ENCODE results near the gene HEATR1. TPM values are rescaled to one million over a fixed set of nuclear protein-coding genes. Genes with fewer than 3 reads are reported as not detected.

HEATR1 gene
- total RNA-seq, 1 experiment from 2014 or later: 73.0 TPM

GRCh38 chr1:236552901-236553300 is 51.4 kb downstream of the HEATR1 start:
- no peak for ATAC-seq
- Mint-ChIP-seq H3K36me3 (peaks cover 78% of the 10 kb centered on the region), H3K27ac (no peak overlapping the region), H3K4me1 (0 out of 2 replicates have a peak, but pooled peaks cover under 1% of the 10 kb centered on the region), H3K27me3 (ENCODE audit: low read depth) (no peaks in the 10 kb centered on the region), H3K9me3 (no peaks in the 10 kb centered on the region), H3K4me3 (no peak overlapping the region)
- ChIA-PET CTCF (no interaction called here), POLR2A (no interaction called here)
- TF ChIP-seq, protein P1, sequence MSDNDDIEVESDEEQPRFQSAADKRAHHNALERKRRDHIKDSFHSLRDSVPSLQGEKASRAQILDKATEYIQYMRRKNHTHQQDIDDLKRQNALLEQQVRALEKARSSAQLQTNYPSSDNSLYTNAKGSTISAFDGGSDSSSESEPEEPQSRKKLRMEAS (CRISPR knock-in tag; IDR thresholded peaks at IDR 0.05): no peak
- no peak for TF ChIP-seq JUN (CRISPR knock-in tag; IDR thresholded peaks at IDR 0.05)
- no peak for TF ChIP-seq SP1 (CRISPR knock-in tag; conservative IDR thresholded peaks at IDR 0.05)
- TF ChIP-seq, protein P2, sequence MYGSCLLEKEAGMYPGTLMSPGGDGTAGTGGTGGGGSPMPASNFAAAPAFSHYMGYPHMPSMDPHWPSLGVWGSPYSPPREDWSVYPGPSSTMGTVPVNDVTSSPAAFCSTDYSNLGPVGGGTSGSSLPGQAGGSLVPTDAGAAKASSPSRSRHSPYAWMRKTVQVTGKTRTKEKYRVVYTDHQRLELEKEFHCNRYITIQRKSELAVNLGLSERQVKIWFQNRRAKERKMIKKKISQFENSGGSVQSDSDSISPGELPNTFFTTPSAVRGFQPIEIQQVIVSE (CRISPR knock-in tag; IDR thresholded peaks at IDR 0.05; ENCODE audit: borderline replicate concordance): no peak
- no peak for TF ChIP-seq ARID4B (CRISPR knock-in tag; IDR thresholded peaks at IDR 0.05; ENCODE audit: borderline replicate concordance)
- TF ChIP-seq, protein P3, sequence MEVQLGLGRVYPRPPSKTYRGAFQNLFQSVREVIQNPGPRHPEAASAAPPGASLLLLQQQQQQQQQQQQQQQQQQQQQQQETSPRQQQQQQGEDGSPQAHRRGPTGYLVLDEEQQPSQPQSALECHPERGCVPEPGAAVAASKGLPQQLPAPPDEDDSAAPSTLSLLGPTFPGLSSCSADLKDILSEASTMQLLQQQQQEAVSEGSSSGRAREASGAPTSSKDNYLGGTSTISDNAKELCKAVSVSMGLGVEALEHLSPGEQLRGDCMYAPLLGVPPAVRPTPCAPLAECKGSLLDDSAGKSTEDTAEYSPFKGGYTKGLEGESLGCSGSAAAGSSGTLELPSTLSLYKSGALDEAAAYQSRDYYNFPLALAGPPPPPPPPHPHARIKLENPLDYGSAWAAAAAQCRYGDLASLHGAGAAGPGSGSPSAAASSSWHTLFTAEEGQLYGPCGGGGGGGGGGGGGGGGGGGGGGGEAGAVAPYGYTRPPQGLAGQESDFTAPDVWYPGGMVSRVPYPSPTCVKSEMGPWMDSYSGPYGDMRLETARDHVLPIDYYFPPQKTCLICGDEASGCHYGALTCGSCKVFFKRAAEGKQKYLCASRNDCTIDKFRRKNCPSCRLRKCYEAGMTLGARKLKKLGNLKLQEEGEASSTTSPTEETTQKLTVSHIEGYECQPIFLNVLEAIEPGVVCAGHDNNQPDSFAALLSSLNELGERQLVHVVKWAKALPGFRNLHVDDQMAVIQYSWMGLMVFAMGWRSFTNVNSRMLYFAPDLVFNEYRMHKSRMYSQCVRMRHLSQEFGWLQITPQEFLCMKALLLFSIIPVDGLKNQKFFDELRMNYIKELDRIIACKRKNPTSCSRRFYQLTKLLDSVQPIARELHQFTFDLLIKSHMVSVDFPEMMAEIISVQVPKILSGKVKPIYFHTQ (CRISPR knock-in tag; IDR thresholded peaks at IDR 0.05): no peak
- no peak for TF ChIP-seq TCF7 (CRISPR knock-in tag; IDR thresholded peaks at IDR 0.05; ENCODE audit: low read depth)
- TF ChIP-seq MYBL2 (CRISPR knock-in tag; IDR thresholded peaks at IDR 0.05): no peak
- TF ChIP-seq KAT7 (CRISPR knock-in tag; IDR thresholded peaks at IDR 0.05; ENCODE audit: borderline replicate concordance): no peak
- no peak for TF ChIP-seq ZNF416 (CRISPR knock-in tag; IDR thresholded peaks at IDR 0.05)
- TF ChIP-seq TEAD1 (CRISPR knock-in tag; IDR thresholded peaks at IDR 0.05): no peak
- DNase-seq (ENCODE audit: low spot score): no peak

DNA sequence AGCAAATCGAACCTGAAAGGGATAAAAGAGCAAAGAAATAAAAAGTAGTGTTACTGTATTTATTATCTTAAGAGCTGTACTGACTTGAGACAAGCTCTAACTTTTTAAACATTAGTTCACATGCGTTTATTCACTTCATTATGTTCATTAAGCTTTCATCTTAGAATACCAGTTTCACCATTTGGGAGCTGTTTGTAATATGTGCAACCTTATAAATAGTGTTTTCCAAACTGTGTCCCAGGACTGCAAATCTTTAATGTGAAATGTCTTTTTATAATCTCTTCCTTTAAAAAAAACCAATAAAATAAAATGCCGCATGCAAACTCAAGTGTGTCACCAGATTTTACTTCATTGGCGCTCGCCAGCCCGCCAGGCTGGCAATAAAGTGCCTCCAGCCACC is 52.2 kb downstream of the HEATR1 start:
- no peak overlapping the region for H3K4me3 Mint-ChIP-seq
- H3K36me3 Mint-ChIP-seq: peaks cover 79% of the 10 kb centered on the region
- ATAC-seq (no peak), DNase-seq (ENCODE audit: low spot score) (no peak)
- TF ChIP-seq FOXP4 (CRISPR knock-in tag; IDR thresholded peaks at IDR 0.05) (no peak), ZNF138 (CRISPR knock-in tag; conservative IDR thresholded peaks at IDR 0.05) (no peak), FOXK1 (CRISPR knock-in tag; IDR thresholded peaks at IDR 0.05) (no peak)
- no peaks in the 10 kb centered on the region for H3K27me3 Mint-ChIP-seq (ENCODE audit: low read depth)
- H3K9me3 Mint-ChIP-seq: no peaks in the 10 kb centered on the region
- no peak overlapping the region for H3K27ac Mint-ChIP-seq
- POLR2A ChIA-PET: no interaction called here
- CTCF ChIA-PET: no interaction called here
- 0 out of 2 replicates have a peak, but pooled peaks cover 3% of the 10 kb centered on the region for H3K4me1 Mint-ChIP-seq

All from WTC11 (cell line).